ENCODE measurements around the gene NDUFS1. TPM values are rescaled to one million over a fixed set of nuclear protein-coding genes. Genes with fewer than 3 reads are reported as not detected.
"Not testable (repeated sequence)": the region's sequence is repeated elsewhere in the genome, so short reads cannot be mapped to it uniquely, and the experiment has no call there.

Gene NDUFS1
- total and polyA plus RNA-seq, 12 donors: 53.8 to 670 (median 550) TPM

DNA sequence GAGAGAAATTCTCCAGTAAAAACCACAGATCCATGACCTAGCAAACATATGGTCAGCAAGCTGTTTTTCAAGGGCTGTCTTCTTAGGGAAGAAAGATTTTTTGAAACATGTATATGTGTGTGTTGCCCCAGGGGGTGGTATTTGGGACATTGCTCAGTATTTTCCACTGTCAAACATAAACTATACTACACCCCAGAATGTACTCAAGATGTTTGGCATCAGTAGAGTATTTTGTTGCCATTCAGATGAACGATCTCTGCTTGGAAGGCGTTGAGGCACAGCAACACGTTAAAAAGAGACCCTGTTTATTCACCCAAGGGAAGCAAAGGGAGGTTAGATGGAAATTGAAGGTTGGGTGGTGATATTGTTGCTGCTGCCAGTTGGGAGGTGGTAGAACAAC, 30.4 kb upstream of the NDUFS1 start:
- no peak for DNase-seq
- TF ChIP-seq, protein P1, sequence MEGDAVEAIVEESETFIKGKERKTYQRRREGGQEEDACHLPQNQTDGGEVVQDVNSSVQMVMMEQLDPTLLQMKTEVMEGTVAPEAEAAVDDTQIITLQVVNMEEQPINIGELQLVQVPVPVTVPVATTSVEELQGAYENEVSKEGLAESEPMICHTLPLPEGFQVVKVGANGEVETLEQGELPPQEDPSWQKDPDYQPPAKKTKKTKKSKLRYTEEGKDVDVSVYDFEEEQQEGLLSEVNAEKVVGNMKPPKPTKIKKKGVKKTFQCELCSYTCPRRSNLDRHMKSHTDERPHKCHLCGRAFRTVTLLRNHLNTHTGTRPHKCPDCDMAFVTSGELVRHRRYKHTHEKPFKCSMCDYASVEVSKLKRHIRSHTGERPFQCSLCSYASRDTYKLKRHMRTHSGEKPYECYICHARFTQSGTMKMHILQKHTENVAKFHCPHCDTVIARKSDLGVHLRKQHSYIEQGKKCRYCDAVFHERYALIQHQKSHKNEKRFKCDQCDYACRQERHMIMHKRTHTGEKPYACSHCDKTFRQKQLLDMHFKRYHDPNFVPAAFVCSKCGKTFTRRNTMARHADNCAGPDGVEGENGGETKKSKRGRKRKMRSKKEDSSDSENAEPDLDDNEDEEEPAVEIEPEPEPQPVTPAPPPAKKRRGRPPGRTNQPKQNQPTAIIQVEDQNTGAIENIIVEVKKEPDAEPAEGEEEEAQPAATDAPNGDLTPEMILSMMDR (IDR thresholded peaks at IDR 0.05): no peak
- Histone ChIP-seq H3K9me3 (no peaks in the 10 kb centered on the region), H3K36me3 (no peaks in the 10 kb centered on the region), H3K27ac (no peak overlapping the region), H3K4me1 (peaks cover 0 to 5% (median 0%) of the 10 kb centered on the region in 9 donors), H3K27me3 (peaks cover 0 to 4% (median 0%) of the 10 kb centered on the region in 7 donors), H3K4me3 (no peak overlapping the region)
- intact Hi-C loops (cut with DNase I): no loop called here
- no peak for ATAC-seq
- WGBS, 2 donors: 80 to 81% methylated on average over 3 of the region's 3 CpGs

DNA sequence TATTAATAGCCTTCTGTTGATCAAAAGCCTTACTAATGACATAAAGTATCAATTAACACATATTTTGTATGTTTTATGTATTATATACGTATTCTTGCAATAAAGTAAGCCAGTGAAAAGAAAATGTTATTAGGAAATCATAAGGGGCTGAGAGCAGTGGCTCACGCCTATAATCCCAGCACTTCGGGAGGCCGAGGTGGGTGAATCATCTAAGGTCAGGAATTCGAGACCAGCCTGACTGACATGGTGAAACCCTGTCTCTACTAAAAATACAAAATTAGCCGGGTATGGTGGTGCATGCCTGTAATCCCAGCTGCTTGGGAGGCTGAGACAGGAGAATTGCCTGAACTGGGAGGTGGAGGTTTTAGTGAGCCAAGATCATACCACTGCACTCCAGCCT, 22.3 kb upstream of the NDUFS1 start:
- H3K27ac ChIP-seq; DNase-seq; H3K27me3 ChIP-seq; intact Hi-C loops (cut with DNase I); H3K36me3 ChIP-seq; H3K4me3 ChIP-seq; ATAC-seq; H3K4me1 ChIP-seq; H3K9me3 ChIP-seq: not testable (repeated sequence)
- 89 to 90% methylated on average over 6 of the region's 6 CpGs for WGBS, 2 donors

DNA sequence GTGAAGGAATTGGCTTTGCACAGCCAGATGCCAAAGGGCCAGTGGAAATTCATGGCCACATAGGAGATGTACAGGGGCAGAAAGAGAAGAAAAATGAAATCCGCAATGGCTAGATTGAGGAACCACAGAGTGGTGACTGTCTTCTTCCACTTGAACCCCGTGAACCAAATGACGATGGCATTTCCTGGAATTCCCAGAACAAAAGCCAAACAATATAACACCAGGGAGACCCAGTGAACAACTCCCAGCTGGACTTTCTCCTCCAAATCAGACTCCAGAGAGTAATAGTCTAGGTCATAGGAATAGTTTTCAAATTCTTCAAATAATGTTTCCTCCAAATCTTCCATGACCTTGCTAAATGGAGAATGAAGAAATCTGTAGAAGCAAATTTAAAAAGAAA, 17.7 kb upstream of the NDUFS1 start:
- H3K9me3 ChIP-seq: no peaks in the 10 kb centered on the region
- intact Hi-C loops (cut with DNase I): loop anchor here in 1 of 10 donors (10.0 kb wide), 1 partner anchor 78 kb away; no protein-coding TSS in a partner anchor
- WGBS, 2 donors: 54% methylated on average over 3 of the region's 3 CpGs
- ATAC-seq (peak in 1 of 8 donors; percentile 38), DNase-seq (no peak)
- no peaks in the 10 kb centered on the region for H3K36me3 ChIP-seq
- TF ChIP-seq, protein P1 (IDR thresholded peaks at IDR 0.05): no peak
- H3K27ac ChIP-seq: no peak overlapping the region
- no peaks in the 10 kb centered on the region for H3K27me3 ChIP-seq
- no peaks in the 10 kb centered on the region for H3K4me1 ChIP-seq
- no peak overlapping the region for H3K4me3 ChIP-seq

DNA sequence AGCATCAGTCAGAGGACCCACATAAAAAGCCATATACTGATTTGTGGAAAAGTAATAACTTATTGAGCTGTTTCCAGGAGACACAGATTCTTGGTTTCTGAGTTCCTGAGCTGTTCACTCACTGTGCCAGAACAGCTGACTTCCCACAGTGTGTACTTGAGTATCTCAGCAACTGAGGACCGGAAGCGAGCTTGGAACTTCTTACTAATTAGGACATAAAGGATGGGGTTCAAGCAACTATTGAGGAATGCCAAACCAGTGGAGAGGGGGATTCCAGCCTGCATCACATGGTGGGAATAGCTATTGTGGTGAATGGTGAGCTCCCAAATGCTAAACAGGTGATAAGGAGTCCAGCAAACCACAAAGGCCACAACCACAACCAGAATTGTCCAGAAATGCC, 16.9 kb upstream of the NDUFS1 start:
- H3K27ac ChIP-seq: no peak overlapping the region
- no peaks in the 10 kb centered on the region for H3K4me1 ChIP-seq
- 84 to 88% methylated on average over 2 of the region's 2 CpGs for WGBS, 2 donors
- no peak overlapping the region for H3K4me3 ChIP-seq
- no peaks in the 10 kb centered on the region for H3K36me3 ChIP-seq
- H3K9me3 ChIP-seq: no peaks in the 10 kb centered on the region
- DNase-seq (no peak), ATAC-seq (peak in 2 of 8 donors; percentile 22 to 64)
- intact Hi-C loops (cut with DNase I): loop anchor here in 1 of 10 donors (10.0 kb wide), 1 partner anchor 79 kb away; no protein-coding TSS in a partner anchor
- no peaks in the 10 kb centered on the region for H3K27me3 ChIP-seq
- TF ChIP-seq, protein P1 (IDR thresholded peaks at IDR 0.05): no peak

DNA sequence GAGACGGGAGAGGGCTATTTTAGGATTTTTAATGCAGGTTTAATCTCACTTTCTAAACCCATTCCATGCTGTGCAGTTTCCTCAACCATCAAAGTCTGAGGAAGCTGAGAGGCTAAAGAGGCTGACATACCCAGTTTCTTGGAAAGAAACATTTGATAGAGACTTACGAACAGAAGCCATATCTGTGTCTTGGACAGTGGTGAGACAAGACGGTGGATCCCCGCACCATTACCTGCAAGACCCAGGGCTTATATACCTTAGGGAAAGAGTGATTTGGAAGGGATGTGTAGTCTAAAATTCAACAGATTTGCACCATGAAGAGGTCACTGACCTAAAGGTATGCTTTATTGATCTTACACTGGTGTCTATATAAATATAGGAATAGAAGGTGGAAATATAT, 13.9 kb upstream of the NDUFS1 start:
- peaks cover 0 to 2% (median 0%) of the 10 kb centered on the region in 9 donors for H3K36me3 ChIP-seq
- ATAC-seq: no peak
- H3K4me1 ChIP-seq: no peaks in the 10 kb centered on the region
- TF ChIP-seq, protein P1 (IDR thresholded peaks at IDR 0.05): no peak
- H3K27me3 ChIP-seq: no peaks in the 10 kb centered on the region
- H3K4me3 ChIP-seq: no peak overlapping the region
- intact Hi-C loops (cut with DNase I): loop anchor here in 1 of 10 donors (10.0 kb wide), 1 partner anchor 82 kb away; no protein-coding TSS in a partner anchor
- no peak overlapping the region for H3K27ac ChIP-seq
- WGBS, 2 donors: 95 to 97% methylated on average over 4 of the region's 4 CpGs
- H3K9me3 ChIP-seq: peaks cover 0 to 3% (median 0%) of the 10 kb centered on the region in 11 donors
- no peak for DNase-seq

DNA sequence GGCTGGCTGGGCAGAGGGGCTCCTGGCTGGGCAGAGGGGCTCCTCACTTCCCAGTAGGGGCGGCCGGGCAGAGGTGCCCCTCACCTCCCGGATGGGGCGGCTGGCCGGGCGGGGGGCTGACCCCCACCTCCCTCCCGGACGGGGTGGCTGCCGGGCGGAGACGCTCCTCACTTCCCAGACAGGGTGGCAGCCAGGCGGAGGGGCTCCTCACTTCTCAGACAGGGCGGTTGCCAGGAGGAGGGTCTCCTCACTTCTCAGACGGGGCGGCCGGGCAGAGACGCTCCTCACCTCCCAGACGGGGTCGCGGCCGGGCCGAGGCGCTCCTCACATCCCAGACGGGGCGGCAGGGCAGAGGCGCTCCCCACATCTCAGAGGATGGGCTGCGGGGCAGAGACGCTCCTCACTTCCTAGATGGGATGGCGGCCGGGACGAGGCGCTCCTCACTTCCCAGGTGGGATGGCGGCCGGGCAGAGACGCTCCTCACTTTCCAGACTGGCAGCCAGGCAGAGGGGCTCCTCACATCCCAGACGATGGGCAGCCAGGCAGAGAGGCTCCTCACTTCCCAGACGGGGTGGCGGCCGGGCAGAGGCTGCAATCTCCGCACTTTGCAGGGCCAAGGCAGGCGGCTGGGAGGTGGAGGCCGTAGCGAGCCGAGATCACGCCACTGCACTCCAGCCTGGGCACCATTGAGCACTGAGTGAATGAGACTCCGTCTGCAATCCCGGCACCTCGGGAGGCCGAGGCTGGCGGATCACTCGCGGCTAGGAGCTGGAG, 12.6 kb upstream of the NDUFS1 start:
- H3K27me3 ChIP-seq, ATAC-seq, H3K4me3 ChIP-seq, H3K4me1 ChIP-seq, H3K9me3 ChIP-seq, H3K27ac ChIP-seq, DNase-seq: not testable (repeated sequence)
- WGBS, 2 donors: 97% methylated on average over 26 to 42 of the region's 52 CpGs
- peaks cover 0 to 15% (median 0%) of the 10 kb centered on the region in 9 donors for H3K36me3 ChIP-seq
- intact Hi-C loops (cut with DNase I): loop anchor here in 1 of 10 donors (10.0 kb wide), 1 partner anchor 83 kb away; no protein-coding TSS in a partner anchor

DNA sequence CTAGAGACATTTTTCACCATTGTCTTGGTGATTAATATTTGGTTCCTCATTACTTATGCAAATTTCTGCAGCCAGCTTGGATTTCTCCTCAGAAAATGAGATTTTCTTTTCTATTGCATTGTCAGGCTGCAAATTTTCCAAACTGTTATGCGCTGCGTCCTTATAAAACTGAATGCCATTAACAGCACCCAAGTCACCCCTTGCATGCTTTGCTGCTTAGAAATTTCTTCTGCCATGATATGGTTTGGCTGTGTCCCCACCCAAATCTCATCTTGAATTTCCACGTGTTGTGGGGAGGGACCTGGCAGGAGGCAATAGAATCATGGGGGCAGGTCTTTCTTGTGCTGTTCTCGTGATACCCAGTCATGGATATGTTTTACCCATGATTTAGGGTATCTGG, 9.0 kb upstream of the NDUFS1 start:
- not testable (repeated sequence) for H3K4me1 ChIP-seq, H3K4me3 ChIP-seq, ATAC-seq, H3K27ac ChIP-seq, H3K27me3 ChIP-seq, H3K9me3 ChIP-seq, DNase-seq
- peaks cover 0 to 36% (median 4%) of the 10 kb centered on the region in 9 donors for H3K36me3 ChIP-seq
- intact Hi-C loops (cut with DNase I): loop anchor here in 4 of 10 donors (10.0 kb wide), 2 partner anchors 87 to 97 kb away; no protein-coding TSS in a partner anchor
- WGBS, 2 donors: 96 to 98% methylated on average over 4 of the region's 4 CpGs

Measured in heart right ventricle (tissue), 16 donors.